Measurements from ENCODE around the gene GTF2H4.

- TF ChIP-seq, protein P1, sequence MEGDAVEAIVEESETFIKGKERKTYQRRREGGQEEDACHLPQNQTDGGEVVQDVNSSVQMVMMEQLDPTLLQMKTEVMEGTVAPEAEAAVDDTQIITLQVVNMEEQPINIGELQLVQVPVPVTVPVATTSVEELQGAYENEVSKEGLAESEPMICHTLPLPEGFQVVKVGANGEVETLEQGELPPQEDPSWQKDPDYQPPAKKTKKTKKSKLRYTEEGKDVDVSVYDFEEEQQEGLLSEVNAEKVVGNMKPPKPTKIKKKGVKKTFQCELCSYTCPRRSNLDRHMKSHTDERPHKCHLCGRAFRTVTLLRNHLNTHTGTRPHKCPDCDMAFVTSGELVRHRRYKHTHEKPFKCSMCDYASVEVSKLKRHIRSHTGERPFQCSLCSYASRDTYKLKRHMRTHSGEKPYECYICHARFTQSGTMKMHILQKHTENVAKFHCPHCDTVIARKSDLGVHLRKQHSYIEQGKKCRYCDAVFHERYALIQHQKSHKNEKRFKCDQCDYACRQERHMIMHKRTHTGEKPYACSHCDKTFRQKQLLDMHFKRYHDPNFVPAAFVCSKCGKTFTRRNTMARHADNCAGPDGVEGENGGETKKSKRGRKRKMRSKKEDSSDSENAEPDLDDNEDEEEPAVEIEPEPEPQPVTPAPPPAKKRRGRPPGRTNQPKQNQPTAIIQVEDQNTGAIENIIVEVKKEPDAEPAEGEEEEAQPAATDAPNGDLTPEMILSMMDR (IDR thresholded peaks at IDR 0.05): no peak
- no peak for TF ChIP-seq POLR2A (IDR thresholded peaks at IDR 0.05)
- no peak for TF ChIP-seq POLR2AphosphoS5 (IDR thresholded peaks at IDR 0.05)
These were observed 19.1 kb upstream of the GTF2H4 start for GRCh38 chr6:30888816-30889495.
